Heart right ventricle (tissue), 16 donors: ENCODE measurements around the gene RELT. TPM values are rescaled to one million over a fixed set of nuclear protein-coding genes. Genes with fewer than 3 reads are reported as not detected.

ENCODE experiments used
- ATAC-seq, 8 donors: fragments of 200-7000 bp; cut with Tn5 transposase; one replicate each; pipeline ENCODE4 v1.9.1; 2020; ENCODE audit warnings: mild to moderate bottlenecking in 8 of 8, moderate library complexity in 8 of 8, moderate number of reproducible peaks in 1 of 8
- DNase-seq, 2 donors: peaks; one replicate each; pipeline ENCODE4 v3.0.0-alpha.2; 2020
- H3K27ac ChIP-seq, 10 donors: fragments of 200-600 bp; sonication (generic) in 2 of 10; one replicate each; pipeline versions ENCODE4 v1.5.0 to v1.8.0; 2020 to 2022; ENCODE audit warnings: mild to moderate bottlenecking in 3 of 10
- H3K27me3 ChIP-seq, 7 donors: fragments of 200-600 bp; one replicate each; pipeline ENCODE4 v1.8.0; 2021 to 2022; ENCODE audit warnings: mild to moderate bottlenecking in 2 of 7
- H3K36me3 ChIP-seq, 9 donors: fragments of 200-600 bp; sonication (generic) in 1 of 9; one replicate each; pipeline versions ENCODE4 v1.5.0 to v1.8.0; 2020 to 2022; ENCODE audit warnings: mild to moderate bottlenecking in 2 of 9
- H3K4me1 ChIP-seq, 9 donors: fragments of 200-600 bp; sonication (generic) in 1 of 9; one replicate each; pipeline versions ENCODE4 v1.5.0 to v1.8.0; 2020 to 2022; ENCODE audit warnings: mild to moderate bottlenecking in 4 of 9
- H3K4me3 ChIP-seq, 10 donors: fragments of 200-600 bp; sonication (generic) in 2 of 10; one replicate each; pipeline versions ENCODE4 v1.5.0 to v1.8.0; 2020 to 2022; ENCODE audit warnings: mild to moderate bottlenecking in 7 of 10, moderate library complexity in 2 of 10
- H3K9me3 ChIP-seq, 11 donors: fragments of 200-600 bp in 10 of 11; sonication (generic) in 2 of 11; one replicate each; pipeline versions ENCODE4 v1.5.0 to v1.8.0; 2013 to 2022; ENCODE audit warnings: mild to moderate bottlenecking in 2 of 11, control low read depth in 1 of 11, moderate library complexity in 1 of 11
- CTCF ChIP-seq, 9 donors: fragments of 200-600 bp; sonication (generic) in 2 of 9; IDR thresholded peaks; one replicate each; pipeline versions ENCODE4 v1.5.0 to v1.8.0; 2021 to 2022; ENCODE audit warnings: antibody characterized with exemption in 9 of 9, mild to moderate bottlenecking in 5 of 9, moderate library complexity in 1 of 9
- WGBS, 2 donors: extraction: QIAGEN DNeasy Blood & Tissue Kit; methylation state at CpG; one replicate each; pipeline ENCODE4 v1.1.7; 2013; ENCODE audit warnings: inconsistent platforms in 1 of 2; 5-methylcytosine and 5-hydroxymethylcytosine counted together
- intact Hi-C, 10 donors: fragments of 100-400 bp; cut with DNase I; formaldehyde crosslinking; loops; one replicate each; pipeline versions ENCODE4 v1.11.1 to v1.14.2; 2022
- long read RNA-seq, 3 donors: library from polyadenylated mRNA; unstranded; transcript quantifications; one replicate each; pipeline ENCODE4 v2.0.0, GENCODE V29; 2020 to 2021
- polyA plus RNA-seq, 2 donors: library from polyadenylated mRNA; stranded (reverse); fragments of 200-250 nt; gene quantifications; one replicate each; pipeline ENCODE4 v1.2.3, GENCODE V29; 2013
- total RNA-seq, 10 donors: library from RNA; stranded (reverse); fragmentation: NEBNext Ultra II Directional in 3 of 10; extraction: Animal tissue kit (Norgen Biotek cat#: 25700) in 3 of 10; gene quantifications; one replicate each; pipeline versions ENCODE4 v1.2.1 to v1.2.4, GENCODE V29; 2021 to 2023
- donor health status: Arrhythmogenic right ventricular cardiomyopathy.
- donor health status: ischemic (EF 13 %, LVEDD 7.1; RV severe dilation, severe dysfunction).
- donor health status: healthy with polysubstance abuse.
- donor health status: DM: no; HTN: yes; CAD: no.
- donor health status: DM: no; HTN: no; CAD: no.
- donor health status: ischemic (EF 25% LVEDD 6.9; RV normal size, moderate dysfunction).
- donor health status: ischemic (EF 25% LVEDD 5.7; RV mildly dilated, moderate dysfunction).
- donor health status: healthy.
- donor health status: DM: yes; HTN: yes; CAD: no.
- donor health status: Ischemic cardiomyopathy.
- donor health status: ischemic (EF 35%, LVEDD 5.7; RV mildly dilated, moderate dysfunction).
- donor health status: nonischemic (EF 11% LVEDD 7.7; RV severe dilation, severe dysfunction).
- donor health status: DM: yes; HTN: yes; CAD: no.
- donor health status: PGD.
- donor health status: ischemic (EF 29% LVEDD 5.4; RV normal size, mild dysfunction).
- donor health status: nonischemic (EF 23%, LVEDD 6.1; RV moderate dilation, normal function).

RELT gene, protein sequence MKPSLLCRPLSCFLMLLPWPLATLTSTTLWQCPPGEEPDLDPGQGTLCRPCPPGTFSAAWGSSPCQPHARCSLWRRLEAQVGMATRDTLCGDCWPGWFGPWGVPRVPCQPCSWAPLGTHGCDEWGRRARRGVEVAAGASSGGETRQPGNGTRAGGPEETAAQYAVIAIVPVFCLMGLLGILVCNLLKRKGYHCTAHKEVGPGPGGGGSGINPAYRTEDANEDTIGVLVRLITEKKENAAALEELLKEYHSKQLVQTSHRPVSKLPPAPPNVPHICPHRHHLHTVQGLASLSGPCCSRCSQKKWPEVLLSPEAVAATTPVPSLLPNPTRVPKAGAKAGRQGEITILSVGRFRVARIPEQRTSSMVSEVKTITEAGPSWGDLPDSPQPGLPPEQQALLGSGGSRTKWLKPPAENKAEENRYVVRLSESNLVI
- total RNA-seq (1 to 10 TPM; 1.0 to 9.2 (median 2.7) TPM), polyA plus RNA-seq (1 to 10 TPM; 2.0 to 5.6 TPM)
- long read RNA-seq, donor 1, partial matches to known transcripts = 0 of 4 reads
- long read RNA-seq, donor 1, other reads (novel, unspliced or antisense) = 2 of 4 reads
- long read RNA-seq, donor 2, partial matches to known transcripts = 1 of 2 reads
- long read RNA-seq, donor 2, other reads (novel, unspliced or antisense) = 1 of 2 reads
- long read RNA-seq, donor 3, transcript RELT-204 (5 exons, 3,244 nt) = major isoform, 14 of 25 reads
- long read RNA-seq, donor 3, partial matches to known transcripts = 5 of 25 reads
- long read RNA-seq, donor 3, other reads (novel, unspliced or antisense) = 3 of 25 reads

DNA sequence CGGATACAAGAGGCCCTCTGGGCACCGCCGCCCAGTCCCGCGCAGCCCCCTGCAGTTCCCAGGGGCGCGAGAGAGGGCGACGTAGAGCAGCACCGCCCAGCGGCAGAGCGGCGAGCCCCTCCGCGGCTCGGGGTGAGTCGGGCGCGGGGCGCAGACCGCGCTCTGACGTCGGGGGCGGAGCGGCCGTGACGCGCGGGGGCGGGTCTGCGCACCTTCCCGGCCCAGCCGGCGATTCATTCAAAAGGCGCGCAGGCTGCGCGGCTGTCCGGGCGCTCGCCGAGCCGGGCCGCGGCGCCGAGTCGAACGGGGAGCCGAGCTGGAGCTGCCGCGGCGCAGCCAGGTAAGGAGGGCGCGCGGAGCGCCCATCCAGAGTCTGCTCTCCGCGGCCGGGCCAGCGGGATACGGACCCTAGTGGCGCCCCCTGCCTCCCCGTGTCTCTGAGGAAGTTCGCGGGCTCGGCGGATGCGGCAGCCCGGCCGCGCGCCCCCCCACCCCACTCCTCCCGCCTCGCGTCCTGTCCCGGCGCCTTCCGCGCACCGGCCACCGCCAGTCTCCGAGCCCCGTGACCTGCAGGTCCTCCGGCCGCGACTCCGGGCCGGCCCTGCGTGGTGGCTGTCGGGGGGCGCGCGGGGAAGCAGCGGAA is at the start of gene RELT:
TSS of gene RELT (plus strand) at position 240 of the 643 bp plus-strand sequence. CDS start 12,738 bp downstream, outside the sequence.
- Histone ChIP-seq H3K4me1 (peaks cover 12 to 67% (median 48%) of the 10 kb centered on the region in 9 donors), H3K36me3 (peaks cover 0 to 4% (median 0%) of the 10 kb centered on the region in 9 donors), H3K27me3 (no peaks in the 10 kb centered on the region), H3K27ac (peak within 1 kb of the TSS in 9 of 10 donors; percentile 64 to 99 (median 82)), H3K4me3 (peak within 1 kb of the TSS; percentile 54 to 95 (median 74)), H3K9me3 (no peaks in the 10 kb centered on the region)
- DNase-seq (peak; percentile 85 to 93), ATAC-seq (peak; percentile 82 to 94 (median 91))
- 1% methylated on average over 76 to 96 of the region's 96 CpGs for WGBS, 2 donors
- peak; percentile 89 to 98 (median 94) for TF ChIP-seq CTCF (IDR thresholded peaks at IDR 0.05)
- intact Hi-C loops = loop anchor here in 1 of 10 donors (5.0 kb wide), 1 partner anchor 69 kb away; the partner anchor contains the start of gene ARHGEF17

DNA sequence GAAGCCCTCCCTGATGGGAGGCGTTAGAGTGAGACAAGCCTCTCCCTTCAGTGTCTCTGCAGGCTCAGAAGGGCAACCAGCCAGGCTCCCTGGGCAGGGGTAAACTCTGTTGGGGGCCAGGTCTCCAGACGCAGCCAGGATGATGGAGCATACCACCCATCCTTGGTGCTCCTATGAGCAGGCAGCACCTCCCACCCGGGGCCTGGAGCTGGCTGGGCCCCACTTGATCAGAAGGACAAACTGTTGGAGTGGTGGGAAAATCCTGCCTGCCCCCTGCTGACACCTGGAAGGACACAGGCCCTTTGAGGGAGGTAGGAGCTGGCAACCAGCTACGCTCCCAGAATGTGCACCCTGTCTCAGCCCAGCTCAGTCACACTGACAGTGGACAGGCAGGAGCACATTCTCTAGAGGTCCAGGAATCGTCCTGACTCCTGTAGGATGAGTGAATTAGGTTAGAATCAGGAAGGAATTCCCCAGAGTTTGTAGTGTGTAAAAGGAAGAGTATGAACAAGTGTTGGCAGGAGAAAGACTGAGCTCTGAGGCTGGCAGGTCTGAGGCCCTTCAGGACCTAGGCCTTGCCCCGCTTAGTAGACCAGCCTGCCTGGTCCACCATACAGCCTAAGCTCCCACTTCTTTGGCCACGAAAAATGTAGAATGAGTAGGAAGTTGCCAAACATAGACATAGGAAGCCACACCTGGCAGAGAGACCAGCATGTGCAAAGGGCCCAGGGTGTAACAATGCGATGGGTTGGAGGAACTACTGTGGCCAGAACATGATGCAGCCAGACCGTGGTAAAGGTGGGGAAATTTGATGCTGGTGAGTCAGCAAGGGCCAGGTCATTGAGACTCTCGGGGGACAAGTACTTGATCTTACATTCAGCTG is 49.0 kb upstream of the RELT start:
- 54 to 57% methylated on average over 10 of the region's 10 CpGs for WGBS, 2 donors
- Histone ChIP-seq H3K36me3 (peaks cover 0 to 13% (median 0%) of the 10 kb centered on the region in 9 donors), H3K27me3 (no peaks in the 10 kb centered on the region), H3K9me3 (no peaks in the 10 kb centered on the region), H3K4me3 (no peak overlapping the region), H3K27ac (peak overlapping the region in 9 of 10 donors; percentile 31 to 100 (median 91)), H3K4me1 (peaks cover 54 to 99% (median 93%) of the 10 kb centered on the region in 9 donors)
- TF ChIP-seq CTCF (IDR thresholded peaks at IDR 0.05) = peak in 1 of 9 donors; percentile 17
- ATAC-seq = no peak
- no peak for DNase-seq
- intact Hi-C loops = no loop called here

DNA sequence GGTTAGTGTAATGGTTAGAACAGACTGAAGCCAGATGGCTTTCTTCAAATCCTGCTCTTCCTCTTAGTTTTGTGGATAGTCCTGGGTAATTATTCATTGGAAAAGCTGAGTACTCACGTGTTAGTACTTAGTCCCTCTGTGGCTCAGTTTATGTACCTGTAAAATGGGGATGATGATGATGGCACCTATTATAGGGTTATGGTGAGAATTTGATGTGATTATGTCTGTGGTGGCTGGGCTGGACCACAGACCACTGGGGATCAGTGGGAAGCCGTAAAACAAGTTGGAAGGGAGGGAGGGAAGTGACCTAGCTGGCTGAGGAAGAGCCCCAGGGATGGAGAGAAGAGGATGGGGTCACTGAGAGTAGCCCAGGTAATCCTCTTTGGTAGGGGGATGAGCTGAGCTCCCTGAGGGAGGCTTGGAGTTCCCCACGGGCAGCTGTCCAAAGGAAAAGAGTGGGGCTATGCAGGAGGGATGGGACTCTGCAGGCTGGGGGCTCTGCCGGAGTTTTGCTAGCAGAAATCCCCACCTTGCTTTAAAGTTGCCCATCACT is 48.3 kb upstream of the RELT start:
- WGBS, 2 donors = 63 to 78% methylated on average over 4 of the region's 4 CpGs
- peaks cover 49 to 98% (median 92%) of the 10 kb centered on the region in 9 donors for H3K4me1 ChIP-seq
- H3K36me3 ChIP-seq = peaks cover 0 to 13% (median 0%) of the 10 kb centered on the region in 9 donors
- ATAC-seq = no peak
- H3K27ac ChIP-seq = peak overlapping the region in 6 of 10 donors; percentile 31 to 100 (median 88)
- intact Hi-C loops = no loop called here
- no peak overlapping the region for H3K4me3 ChIP-seq
- TF ChIP-seq CTCF (IDR thresholded peaks at IDR 0.05) = no peak
- no peaks in the 10 kb centered on the region for H3K27me3 ChIP-seq
- DNase-seq = no peak
- no peaks in the 10 kb centered on the region for H3K9me3 ChIP-seq
